Measurements from ENCODE around the gene NARS2. TPM values are rescaled to one million over a fixed set of nuclear protein-coding genes. Genes with fewer than 3 reads are reported as not detected.

NARS2 gene
- total RNA-seq, 1 donor from 2014 or later = 38.7 TPM

GRCh38 chr11:78551066-78551465 lies 23.6 kb downstream of the NARS2 start:
- Mint-ChIP-seq H3K9me3 (peaks cover 13% of the 10 kb centered on the region), H3K4me3 (no peak overlapping the region), H3K36me3 (ENCODE audit: low read depth) (peaks cover 34% of the 10 kb centered on the region), H3K4me1 (ENCODE audit: low read depth) (peaks cover 9% of the 10 kb centered on the region), H3K27me3 (ENCODE audit: insufficient read depth) (no peaks in the 10 kb centered on the region), H3K27ac (no peak overlapping the region)
- intact Hi-C loops (cut with micrococcal nuclease) = no loop called here
- no peak for DNase-seq (ENCODE audit: low spot score)

- no peak for DNase-seq (ENCODE audit: low spot score)
- H3K4me3 Mint-ChIP-seq = no peak overlapping the region
- intact Hi-C loops (cut with micrococcal nuclease) = no loop called here
- H3K36me3 Mint-ChIP-seq (ENCODE audit: low read depth) = peaks cover 23% of the 10 kb centered on the region
- peaks cover 4% of the 10 kb centered on the region for H3K9me3 Mint-ChIP-seq
- H3K4me1 Mint-ChIP-seq (ENCODE audit: low read depth) = no peaks in the 10 kb centered on the region
- H3K27me3 Mint-ChIP-seq (ENCODE audit: insufficient read depth) = no peaks in the 10 kb centered on the region
- no peak overlapping the region for H3K27ac Mint-ChIP-seq
These were observed 24.8 kb downstream of the NARS2 start for GRCh38 chr11:78549624-78550409.

- Mint-ChIP-seq H3K27ac (no peak overlapping the region), H3K27me3 (ENCODE audit: insufficient read depth) (no peaks in the 10 kb centered on the region), H3K4me1 (ENCODE audit: low read depth) (no peaks in the 10 kb centered on the region), H3K4me3 (no peak overlapping the region), H3K36me3 (ENCODE audit: low read depth) (peaks cover 16% of the 10 kb centered on the region), H3K9me3 (peaks cover 5% of the 10 kb centered on the region)
- DNase-seq (ENCODE audit: low spot score) = no peak
- intact Hi-C loops (cut with micrococcal nuclease) = no loop called here
These were observed 25.6 kb downstream of the NARS2 start for GRCh38 chr11:78548911-78549590.

GRCh38 chr11:78547931-78548705 lies 26.5 kb downstream of the NARS2 start:
- intact Hi-C loops (cut with micrococcal nuclease) = no loop called here
- DNase-seq (ENCODE audit: low spot score) = no peak
- Mint-ChIP-seq H3K27ac (no peak overlapping the region), H3K4me1 (ENCODE audit: low read depth) (no peaks in the 10 kb centered on the region), H3K36me3 (ENCODE audit: low read depth) (peaks cover 13% of the 10 kb centered on the region), H3K27me3 (ENCODE audit: insufficient read depth) (no peaks in the 10 kb centered on the region), H3K4me3 (no peak overlapping the region), H3K9me3 (peaks cover 8% of the 10 kb centered on the region)

GRCh38 chr11:78542007-78542406 lies 32.7 kb downstream of the NARS2 start:
- DNase-seq (ENCODE audit: low spot score) = no peak
- H3K4me3 Mint-ChIP-seq = no peak overlapping the region
- H3K4me1 Mint-ChIP-seq (ENCODE audit: low read depth) = peaks cover 14% of the 10 kb centered on the region
- intact Hi-C loops (cut with micrococcal nuclease) = no loop called here
- H3K9me3 Mint-ChIP-seq = peaks cover 4% of the 10 kb centered on the region
- peaks cover 23% of the 10 kb centered on the region for H3K36me3 Mint-ChIP-seq (ENCODE audit: low read depth)
- no peaks in the 10 kb centered on the region for H3K27me3 Mint-ChIP-seq (ENCODE audit: insufficient read depth)
- no peak overlapping the region for H3K27ac Mint-ChIP-seq

GRCh38 chr11:78541537-78541936 lies 33.1 kb downstream of the NARS2 start:
- Mint-ChIP-seq H3K4me3 (no peak overlapping the region), H3K27me3 (ENCODE audit: insufficient read depth) (no peaks in the 10 kb centered on the region), H3K36me3 (ENCODE audit: low read depth) (peaks cover 26% of the 10 kb centered on the region), H3K27ac (no peak overlapping the region), H3K4me1 (ENCODE audit: low read depth) (peaks cover 17% of the 10 kb centered on the region), H3K9me3 (peaks cover 4% of the 10 kb centered on the region)
- DNase-seq (ENCODE audit: low spot score) = no peak
- intact Hi-C loops (cut with micrococcal nuclease) = no loop called here

GRCh38 chr11:78540256-78540655 lies 34.4 kb downstream of the NARS2 start:
- no peak overlapping the region for H3K27ac Mint-ChIP-seq
- peaks cover 26% of the 10 kb centered on the region for H3K36me3 Mint-ChIP-seq (ENCODE audit: low read depth)
- H3K4me1 Mint-ChIP-seq (ENCODE audit: low read depth) = peaks cover 17% of the 10 kb centered on the region
- no peaks in the 10 kb centered on the region for H3K27me3 Mint-ChIP-seq (ENCODE audit: insufficient read depth)
- no peak for DNase-seq (ENCODE audit: low spot score)
- intact Hi-C loops (cut with micrococcal nuclease) = no loop called here
- H3K4me3 Mint-ChIP-seq = no peak overlapping the region
- peaks cover 4% of the 10 kb centered on the region for H3K9me3 Mint-ChIP-seq

- Mint-ChIP-seq H3K4me3 (no peak overlapping the region), H3K27me3 (ENCODE audit: insufficient read depth) (no peaks in the 10 kb centered on the region), H3K27ac (no peak overlapping the region), H3K4me1 (ENCODE audit: low read depth) (peaks cover 17% of the 10 kb centered on the region), H3K9me3 (peaks cover 4% of the 10 kb centered on the region), H3K36me3 (ENCODE audit: low read depth) (peaks cover 26% of the 10 kb centered on the region)
- intact Hi-C loops (cut with micrococcal nuclease) = no loop called here
- DNase-seq (ENCODE audit: low spot score) = no peak
These were observed 35.2 kb downstream of the NARS2 start for GRCh38 chr11:78539506-78539905.

GRCh38 chr11:78536933-78537332 lies 37.7 kb downstream of the NARS2 start:
- no peak for DNase-seq (ENCODE audit: low spot score)
- peaks cover 25% of the 10 kb centered on the region for H3K4me1 Mint-ChIP-seq (ENCODE audit: low read depth)
- no peak overlapping the region for H3K4me3 Mint-ChIP-seq
- no peaks in the 10 kb centered on the region for H3K9me3 Mint-ChIP-seq
- H3K27me3 Mint-ChIP-seq (ENCODE audit: insufficient read depth) = no peaks in the 10 kb centered on the region
- H3K36me3 Mint-ChIP-seq (ENCODE audit: low read depth) = peaks cover 27% of the 10 kb centered on the region
- intact Hi-C loops (cut with micrococcal nuclease) = no loop called here
- H3K27ac Mint-ChIP-seq = no peak overlapping the region

GRCh38 chr11:78535920-78536319 lies 38.7 kb downstream of the NARS2 start:
- Mint-ChIP-seq H3K27ac (no peak overlapping the region), H3K27me3 (ENCODE audit: insufficient read depth) (no peaks in the 10 kb centered on the region), H3K36me3 (ENCODE audit: low read depth) (peaks cover 26% of the 10 kb centered on the region), H3K4me1 (ENCODE audit: low read depth) (peaks cover 18% of the 10 kb centered on the region), H3K9me3 (no peaks in the 10 kb centered on the region), H3K4me3 (no peak overlapping the region)
- no peak for DNase-seq (ENCODE audit: low spot score)
- intact Hi-C loops (cut with micrococcal nuclease) = no loop called here

- Mint-ChIP-seq H3K4me3 (no peak overlapping the region), H3K9me3 (no peaks in the 10 kb centered on the region), H3K27ac (no peak overlapping the region), H3K36me3 (ENCODE audit: low read depth) (peaks cover 26% of the 10 kb centered on the region), H3K27me3 (ENCODE audit: insufficient read depth) (no peaks in the 10 kb centered on the region), H3K4me1 (ENCODE audit: low read depth) (peaks cover 18% of the 10 kb centered on the region)
- no peak for DNase-seq (ENCODE audit: low spot score)
- intact Hi-C loops (cut with micrococcal nuclease) = no loop called here
These were observed 39.6 kb downstream of the NARS2 start for GRCh38 chr11:78535027-78535426.

GRCh38 chr11:78533399-78533798 lies 41.3 kb downstream of the NARS2 start:
- no peak for DNase-seq (ENCODE audit: low spot score)
- H3K36me3 Mint-ChIP-seq (ENCODE audit: low read depth) = peaks cover 17% of the 10 kb centered on the region
- H3K4me3 Mint-ChIP-seq = no peak overlapping the region
- H3K4me1 Mint-ChIP-seq (ENCODE audit: low read depth) = peaks cover 18% of the 10 kb centered on the region
- no peaks in the 10 kb centered on the region for H3K9me3 Mint-ChIP-seq
- intact Hi-C loops (cut with micrococcal nuclease) = no loop called here
- H3K27me3 Mint-ChIP-seq (ENCODE audit: insufficient read depth) = no peaks in the 10 kb centered on the region
- no peak overlapping the region for H3K27ac Mint-ChIP-seq

- Mint-ChIP-seq H3K36me3 (ENCODE audit: low read depth) (peaks cover 15% of the 10 kb centered on the region), H3K27me3 (ENCODE audit: insufficient read depth) (no peaks in the 10 kb centered on the region), H3K9me3 (no peaks in the 10 kb centered on the region), H3K4me3 (no peak overlapping the region), H3K27ac (no peak overlapping the region), H3K4me1 (ENCODE audit: low read depth) (peaks cover 18% of the 10 kb centered on the region)
- no peak for DNase-seq (ENCODE audit: low spot score)
- intact Hi-C loops (cut with micrococcal nuclease) = no loop called here
These were observed 41.7 kb downstream of the NARS2 start for GRCh38 chr11:78532991-78533390.

Measured in activated T-helper 1 cell treated with anti-CD3 and anti-CD28 coated beads, Interleukin-12 subunit alpha, Interleukin-12 subunit beta, Interleukin-2, Interleukin-4 antibody, amounts not matched to agents 30 ng/mL and 10 ng/mL and 1 ng/mL, durations not matched to agents 14 hours and 24 hours and 36 hours (primary cell).